AG09309 (cell line): ENCODE results near the gene TFDP1.

Source experiments
- DNase-seq: peaks from one replicate; pipeline ENCODE4 v3.0.0-alpha.2; 2010; ENCODE audit warnings: low read depth
- H3K4me3 ChIP-seq: 2 replicates; pipeline ENCODE4 v1.5.1; 2011; ENCODE audit warnings: mild to moderate bottlenecking, low read depth, low read length, moderate library complexity; ENCODE audit not compliant: control insufficient read depth
- TF ChIP-seq, protein P1 (sequence below): IDR thresholded peaks from 2 replicates; pipeline ENCODE4 v1.5.1; 2011; ENCODE audit warnings: mild to moderate bottlenecking, low read depth, low read length, inconsistent platforms; ENCODE audit not compliant: insufficient read depth, control insufficient read depth; ENCODE audit errors: missing control alignments

Gene TFDP1

DNA sequence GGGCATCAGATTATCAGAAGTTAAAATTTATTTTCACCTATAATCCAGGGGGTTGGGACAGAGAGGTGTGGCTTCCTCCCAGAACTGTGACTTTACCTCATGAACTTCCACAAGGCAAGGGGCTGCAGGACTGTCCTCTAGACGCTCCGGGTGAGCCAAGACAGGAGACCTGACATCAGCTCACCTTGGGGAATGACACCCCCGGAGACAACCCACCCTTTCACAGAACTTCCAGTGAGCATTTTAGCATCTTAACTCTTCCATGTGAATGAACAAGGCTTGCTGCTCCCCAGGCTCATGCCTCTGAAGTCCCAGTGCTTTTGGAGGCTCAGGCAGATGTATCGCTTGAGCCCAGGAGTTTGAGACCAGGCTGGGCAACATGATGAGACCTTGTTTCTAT lies 29.4 kb upstream of the TFDP1 start:
- TF ChIP-seq, protein P1, sequence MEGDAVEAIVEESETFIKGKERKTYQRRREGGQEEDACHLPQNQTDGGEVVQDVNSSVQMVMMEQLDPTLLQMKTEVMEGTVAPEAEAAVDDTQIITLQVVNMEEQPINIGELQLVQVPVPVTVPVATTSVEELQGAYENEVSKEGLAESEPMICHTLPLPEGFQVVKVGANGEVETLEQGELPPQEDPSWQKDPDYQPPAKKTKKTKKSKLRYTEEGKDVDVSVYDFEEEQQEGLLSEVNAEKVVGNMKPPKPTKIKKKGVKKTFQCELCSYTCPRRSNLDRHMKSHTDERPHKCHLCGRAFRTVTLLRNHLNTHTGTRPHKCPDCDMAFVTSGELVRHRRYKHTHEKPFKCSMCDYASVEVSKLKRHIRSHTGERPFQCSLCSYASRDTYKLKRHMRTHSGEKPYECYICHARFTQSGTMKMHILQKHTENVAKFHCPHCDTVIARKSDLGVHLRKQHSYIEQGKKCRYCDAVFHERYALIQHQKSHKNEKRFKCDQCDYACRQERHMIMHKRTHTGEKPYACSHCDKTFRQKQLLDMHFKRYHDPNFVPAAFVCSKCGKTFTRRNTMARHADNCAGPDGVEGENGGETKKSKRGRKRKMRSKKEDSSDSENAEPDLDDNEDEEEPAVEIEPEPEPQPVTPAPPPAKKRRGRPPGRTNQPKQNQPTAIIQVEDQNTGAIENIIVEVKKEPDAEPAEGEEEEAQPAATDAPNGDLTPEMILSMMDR: no peak

DNA sequence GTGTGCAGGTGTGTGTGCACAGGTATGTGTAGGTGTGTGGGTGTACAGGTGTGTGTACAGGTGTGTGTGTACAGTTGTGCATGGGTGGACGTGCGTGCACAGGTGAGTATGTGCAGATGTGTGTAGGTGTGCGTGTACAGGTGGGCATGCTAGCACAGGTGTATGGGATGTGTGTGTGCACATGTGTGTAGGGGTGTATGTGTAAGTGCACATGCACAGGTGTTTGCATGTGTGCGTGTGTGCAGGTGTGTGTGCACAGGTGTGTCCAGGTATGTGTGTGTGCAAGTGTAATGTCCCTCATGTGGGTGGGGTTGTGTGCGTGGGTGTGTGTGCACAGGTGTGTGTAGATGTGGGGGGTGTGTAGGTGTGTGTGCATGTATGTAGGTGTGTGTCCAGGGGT lies 27.5 kb upstream of the TFDP1 start:
- TF ChIP-seq, protein P1: no peak
- no peak for DNase-seq
- no peak overlapping the region for H3K4me3 ChIP-seq

More for the DNA sequence above, 29.4 kb upstream of the TFDP1 start:
- DNase-seq: no peak
- no peak overlapping the region for H3K4me3 ChIP-seq

DNA sequence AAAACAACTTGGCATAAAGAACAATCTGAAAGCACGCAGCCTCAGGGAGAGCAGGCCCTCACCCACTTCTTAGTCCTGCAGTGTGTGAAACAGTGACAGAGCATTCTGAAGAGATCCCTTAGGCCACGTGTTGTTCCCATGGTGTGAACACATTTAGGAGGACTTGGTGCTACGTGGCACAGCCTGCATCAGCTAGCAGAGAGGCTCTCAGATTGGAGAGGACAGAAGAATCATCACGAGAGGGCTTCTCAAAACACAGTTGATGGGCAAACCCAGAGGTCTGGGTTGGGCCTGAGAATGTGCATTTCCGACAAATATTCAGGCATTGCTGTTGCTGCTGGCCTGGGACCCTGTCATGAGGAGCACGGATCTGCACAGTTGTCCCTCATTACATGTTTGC lies 26.1 kb upstream of the TFDP1 start:
- no peak overlapping the region for H3K4me3 ChIP-seq
- DNase-seq: no peak
- TF ChIP-seq, protein P1: no peak

DNA sequence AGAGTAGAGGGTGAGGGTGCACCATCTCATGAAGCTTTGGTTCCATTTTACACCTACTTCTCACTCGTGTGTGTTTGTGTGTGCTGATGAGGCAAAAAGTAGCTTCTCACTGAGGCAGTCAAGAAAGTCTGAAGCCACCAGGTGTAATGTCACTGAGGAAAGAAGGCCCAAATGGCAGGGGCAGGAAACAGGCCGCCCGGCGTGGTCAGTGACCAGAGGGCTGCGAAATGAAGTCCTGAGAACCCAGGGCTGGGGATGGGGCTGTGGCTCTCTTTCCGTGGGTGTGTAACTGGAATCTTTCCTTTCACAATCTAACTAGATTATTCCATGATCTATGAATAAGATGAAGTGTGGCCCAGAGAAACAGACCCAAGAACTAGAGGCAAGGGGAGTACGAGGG lies 25.5 kb upstream of the TFDP1 start:
- TF ChIP-seq, protein P1: no peak
- DNase-seq: no peak
- no peak overlapping the region for H3K4me3 ChIP-seq

DNA sequence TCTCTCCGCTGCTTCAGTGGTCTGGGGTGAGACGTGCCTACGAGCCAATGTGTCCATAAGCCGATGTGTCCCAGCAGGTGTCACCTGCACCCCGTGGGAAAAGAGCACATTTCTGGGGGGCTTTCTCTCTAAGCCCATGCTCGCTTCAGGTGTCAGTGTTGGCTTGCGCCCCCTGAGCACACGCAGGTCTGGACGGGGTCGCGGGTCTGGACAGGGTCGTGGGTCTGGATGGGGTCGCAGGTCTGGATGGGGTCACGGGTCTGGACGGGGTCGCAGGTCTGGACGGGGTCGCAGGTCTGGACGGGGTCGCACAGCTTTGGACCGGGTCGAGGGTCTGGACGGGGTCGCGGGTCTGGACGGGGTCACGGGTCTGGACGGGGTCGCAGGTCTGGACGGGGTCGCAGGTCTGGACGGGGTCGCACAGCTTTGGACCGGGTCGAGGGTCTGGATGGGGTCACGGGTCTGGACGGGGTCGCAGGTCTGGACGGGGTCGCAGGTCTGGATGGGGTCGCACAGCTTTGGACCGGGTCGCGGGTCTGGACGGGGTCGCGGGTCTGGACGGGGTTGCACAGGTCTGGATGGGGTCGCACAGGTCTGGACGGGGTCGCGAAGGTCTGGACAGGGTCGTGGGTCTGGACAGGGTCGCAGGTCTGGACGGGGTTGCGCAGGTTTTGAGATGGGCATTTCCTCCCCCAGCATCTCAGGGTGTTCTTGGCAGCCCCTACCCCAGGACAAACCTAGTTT lies 24.5 kb upstream of the TFDP1 start:
- no peak for DNase-seq
- TF ChIP-seq, protein P1: no peak
- no peak overlapping the region for H3K4me3 ChIP-seq

DNA sequence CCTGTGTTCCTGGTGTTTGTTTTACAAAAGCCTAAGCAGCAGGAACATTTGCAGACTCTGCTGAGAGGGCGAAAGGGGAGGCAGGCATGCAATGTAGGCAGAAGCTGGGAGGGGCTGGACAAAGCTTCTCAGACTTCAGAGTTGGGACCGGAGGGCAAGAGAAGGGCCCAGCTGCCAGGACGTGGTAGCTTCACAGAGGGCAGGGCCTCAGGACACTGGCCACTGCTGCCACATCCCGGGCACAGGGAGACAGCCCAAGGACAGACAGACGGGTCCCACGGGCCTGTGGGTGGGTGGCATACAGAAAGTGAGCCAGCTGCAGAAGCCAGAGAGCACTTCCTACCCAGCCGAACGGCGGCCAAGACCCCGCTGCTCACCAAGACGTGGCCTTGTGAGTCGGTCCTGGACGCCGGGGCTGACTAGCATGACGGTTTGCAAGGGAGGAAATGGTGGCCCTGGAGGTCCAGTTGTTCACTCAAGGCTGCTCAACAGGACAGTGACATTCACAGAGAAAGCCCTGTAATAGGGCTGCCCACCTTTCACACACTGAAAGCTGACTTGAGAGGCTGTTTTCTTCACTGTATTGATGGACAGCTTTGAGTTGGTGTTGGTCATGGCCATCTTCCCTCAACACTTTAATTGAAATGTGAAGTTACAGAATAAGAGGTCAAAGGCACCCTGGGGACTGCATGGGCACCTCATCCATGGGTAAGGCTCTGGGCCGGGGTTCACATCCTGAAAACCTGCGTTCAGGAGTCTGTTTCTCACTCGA lies 23.7 kb upstream of the TFDP1 start:
- DNase-seq: no peak
- TF ChIP-seq, protein P1: no peak
- H3K4me3 ChIP-seq: no peak overlapping the region
